Endothelial cell of umbilical vein (primary cell): ENCODE data around the gene BPI. TPM values are rescaled to one million over a fixed set of nuclear protein-coding genes. Genes with fewer than 3 reads are reported as not detected.

Experiments
- BruUV-seq: library from RNA; stranded (reverse); fragments of 400-500 nt; replicated peaks from 2 replicates; lab custom pipeline; 2021; lab: Mats Ljungman, UMichigan
- CTCF ChIA-PET: fragments of 300-600, 350-600 bp; sonication (Branson Sonifier 250); formaldehyde crosslinking; loops from one replicate; lab custom pipeline; 2021; ENCODE audit warnings: antibody characterized with exemption, inconsistent platforms; lab: Charles Lee
- POLR2A ChIA-PET: fragments of 300-600, 350-600 bp; sonication (Branson Sonifier 250); formaldehyde crosslinking; loops from one replicate; lab custom pipeline; 2021; ENCODE audit warnings: antibody characterized with exemption, inconsistent platforms; lab: Charles Lee
- DNase-seq: peaks from one replicate; pipeline ENCODE4 v3.0.0-alpha.2; 2011; ENCODE audit warnings: low read depth, low spot score
- FAIRE-seq: peaks from 2 replicates; lab custom pipeline; 2011; peaks lifted over from hg19 to GRCh38; lab: Jason Lieb, UNC
- H2AFZ ChIP-seq: 2 replicates; pipeline ENCODE4 v1.6.0; 2012; ENCODE audit warnings: low read depth, low read length, control low read depth, inconsistent platforms
- H3K27ac ChIP-seq: 2 replicates; pipeline ENCODE4 v1.5.1; 2011; ENCODE audit warnings: low read depth, mild to moderate bottlenecking, control low read depth, low read length, moderate library complexity; ENCODE audit not compliant: insufficient read depth
- H3K27me3 ChIP-seq, 2 experiments: 2 replicates each; pipeline versions ENCODE4 v1.6.0 to v1.6.1; 2011; ENCODE audit warnings: low read length in 2 of 2, mixed read lengths in 1 of 2; ENCODE audit not compliant: control insufficient read depth in 2 of 2, insufficient read depth in 2 of 2
- H3K36me3 ChIP-seq, 2 experiments: 2 replicates in 1 of 2; 3 replicates in 1 of 2; pipeline ENCODE4 v1.5.1; 2011; ENCODE audit warnings: low read length in 2 of 2, mild to moderate bottlenecking in 1 of 2, moderate library complexity in 1 of 2; ENCODE audit not compliant: control insufficient read depth in 2 of 2, insufficient read depth in 2 of 2; ENCODE audit errors: extremely low read depth in 1 of 2
- H3K4me1 ChIP-seq: 3 replicates; pipeline ENCODE4 v1.5.1; 2011; ENCODE audit warnings: mild to moderate bottlenecking, low read length; ENCODE audit not compliant: control insufficient read depth, insufficient read depth; ENCODE audit errors: extremely low read depth
- H3K4me2 ChIP-seq: 2 replicates; pipeline ENCODE4 v1.6.1; 2011; ENCODE audit warnings: low read length, control low read depth, mixed read lengths; ENCODE audit not compliant: insufficient read depth
- H3K4me3 ChIP-seq, 3 experiments: fragments of 200-600 bp in 1 of 3; sonication (generic), shearing (Covaris generic) in 1 of 3; replicated peaks in 1 of 3; 2 replicates each; pipeline ENCODE4 v1.5.1; 2011 to 2016; ENCODE audit warnings: control low read depth in 3 of 3, low read length in 3 of 3, mild to moderate bottlenecking in 2 of 3, inconsistent platforms in 1 of 3, low read depth in 1 of 3, moderate library complexity in 1 of 3; ENCODE audit not compliant: insufficient read depth in 1 of 3
- H3K79me2 ChIP-seq: 2 replicates; pipeline ENCODE4 v1.6.0; 2012; ENCODE audit warnings: low read length, inconsistent platforms; ENCODE audit not compliant: control insufficient read depth, insufficient read depth
- H3K9ac ChIP-seq: replicated peaks from 2 replicates; pipeline ENCODE3; 2011; ENCODE audit warnings: low read length, control low read depth; ENCODE audit not compliant: insufficient read depth; ENCODE audit errors: extremely low read depth
- H3K9me1 ChIP-seq: replicated peaks from 3 replicates; pipeline ENCODE4 v1.6.0; 2011; ENCODE audit warnings: mild to moderate bottlenecking, low read length; ENCODE audit not compliant: control insufficient read depth, insufficient read depth; ENCODE audit errors: extremely low read depth
- H3K9me3 ChIP-seq: replicated peaks from 2 replicates; pipeline ENCODE4 v1.5.1; 2012; ENCODE audit warnings: low read length, inconsistent platforms; ENCODE audit not compliant: control insufficient read depth, insufficient read depth
- H4K20me1 ChIP-seq: replicated peaks from 2 replicates; pipeline ENCODE3; 2011; ENCODE audit warnings: mild to moderate bottlenecking, low read length; ENCODE audit not compliant: control insufficient read depth, insufficient read depth; ENCODE audit errors: extremely low read depth
- EZH2 ChIP-seq: IDR thresholded peaks from 2 replicates; pipeline ENCODE4 v1.6.1; 2012; ENCODE audit warnings: borderline replicate concordance, low read depth, mild to moderate bottlenecking, moderate library complexity, low read length, inconsistent platforms; ENCODE audit not compliant: severe bottlenecking
- FOS ChIP-seq: IDR thresholded peaks from 2 replicates; pipeline ENCODE4 v1.6.1; 2011; ENCODE audit warnings: mild to moderate bottlenecking, low read length, moderate library complexity, borderline replicate concordance; ENCODE audit not compliant: insufficient read depth
- GATA2 ChIP-seq: IDR thresholded peaks from 2 replicates; pipeline ENCODE4 v1.7.0; 2011; ENCODE audit warnings: low read depth, mild to moderate bottlenecking, moderate library complexity, mixed read lengths, low read length; ENCODE audit not compliant: insufficient read length, insufficient read depth
- JUN ChIP-seq: IDR thresholded peaks from 2 replicates; pipeline ENCODE4 v1.6.1; 2011; ENCODE audit warnings: borderline replicate concordance, low read depth; ENCODE audit not compliant: insufficient read length, insufficient read depth
- MYC ChIP-seq: IDR thresholded peaks from one replicate; pipeline ENCODE4 v1.6.1; 2011; ENCODE audit warnings: mild to moderate bottlenecking, low read depth, low read length
- POLR2A ChIP-seq: IDR thresholded peaks from 2 replicates; pipeline ENCODE4 v1.6.1; 2012; ENCODE audit warnings: low read depth, mild to moderate bottlenecking, control low read depth, low read length
- POLR2AphosphoS5 ChIP-seq: IDR thresholded peaks from 2 replicates; pipeline ENCODE4 v1.6.1; 2012; ENCODE audit warnings: low read depth, mild to moderate bottlenecking, control low read depth, low read length, moderate library complexity; ENCODE audit not compliant: insufficient read depth
- dilution Hi-C: fragments of 300-500 bp; cut with MboI; formaldehyde crosslinking; loops from one replicate; pipeline ENCODE4 v1.15.0; 2019; ENCODE audit warnings: low sequenced_read_pairs; ENCODE audit not compliant: extremely low pct_ligation_motif_present
- intact Hi-C: fragments of 100-400 bp; cut with micrococcal nuclease; formaldehyde crosslinking; loops from one replicate; pipeline ENCODE4 v1.10.0; 2022
- polyA plus RNA-seq, 4 experiments: library from polyadenylated mRNA; depleted of rRNA in 3 of 4; stranded (reverse) in 3 of 4; unstranded in 1 of 4; fragments of >200 nt; gene quantifications; 2 replicates each; pipeline versions ENCODE4 v1.2.1 to v1.2.3, GENCODE V29; 2011 to 2012; ENCODE audit warnings: missing spikeins in 1 of 4
- total RNA-seq: library from RNA; stranded (reverse); gene quantifications from 2 replicates; pipeline ENCODE4 v1.2.3, GENCODE V29; 2021
- TF ChIP-seq, protein P1 (sequence below): IDR thresholded peaks from 2 replicates; pipeline ENCODE4 v1.6.1; 2011; ENCODE audit not compliant: insufficient read depth, insufficient read length
- TF ChIP-seq, protein P2 (sequence below), 2 donors: IDR thresholded peaks; 1 replicate in 1 of 2; 2 replicates in 1 of 2; pipeline ENCODE4 v1.5.1; 2011; ENCODE audit warnings: low read length in 2 of 2, mild to moderate bottlenecking in 2 of 2, moderate library complexity in 2 of 2, control low read depth in 1 of 2, inconsistent platforms in 1 of 2, low read depth in 1 of 2; ENCODE audit not compliant: insufficient read depth in 1 of 2; ENCODE audit errors: extremely low read depth in 1 of 2

BPI gene
- total and polyA plus RNA-seq, 2 donors (not counting 3 experiments of a cell fraction or from before 2014, with no cell fraction given) = not detected

DNA sequence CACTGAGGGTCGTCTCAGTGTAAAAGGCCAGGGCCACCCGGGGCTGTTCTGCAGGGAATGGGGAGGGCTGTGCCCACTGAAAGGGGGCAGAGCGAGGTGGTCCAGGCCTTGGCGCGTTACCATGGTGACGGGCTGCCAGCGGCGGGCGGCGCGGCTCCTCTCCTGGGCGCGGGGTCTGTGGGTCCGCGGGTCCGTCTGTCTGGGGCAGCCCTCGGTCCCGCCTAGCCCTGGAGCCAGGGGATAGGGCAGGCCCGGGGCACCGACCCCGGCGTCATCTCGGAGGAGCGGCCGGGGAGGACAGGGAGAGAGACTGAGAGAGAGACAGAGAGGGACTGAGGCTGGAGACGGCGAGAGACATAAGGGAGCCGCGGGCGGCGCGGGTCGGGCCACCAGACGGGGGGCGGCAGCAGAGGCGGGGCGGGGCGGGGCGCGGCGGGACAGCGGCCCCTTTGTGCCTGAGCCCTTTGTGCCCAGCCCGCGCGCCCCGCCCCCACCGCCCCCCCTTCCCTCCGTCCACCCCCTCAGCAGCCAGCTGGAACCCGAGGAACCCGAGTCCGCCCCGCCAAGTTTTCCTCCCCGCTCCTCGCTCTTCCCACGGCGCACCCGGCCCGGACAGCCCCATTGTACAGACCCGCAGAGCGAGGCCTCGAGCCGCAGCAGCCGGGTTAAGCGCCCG, 43.4 kb upstream of the BPI start, which contains the start of gene KIAA1755:
KIAA1755 (minus strand) TSS at position 358 of the 676 bp plus-strand sequence; CDS start at position 123, 235 bp downstream.
- POLR2A ChIA-PET = no interaction called here
- BruUV-seq = no TSS peak
- H3K79me2 ChIP-seq = no peaks in the 10 kb centered on the region
- intact Hi-C loops (no loop called here), dilution Hi-C loops (no loop called here)
- no peaks in the 10 kb centered on the region for H3K36me3 ChIP-seq
- TF ChIP-seq, protein P1, sequence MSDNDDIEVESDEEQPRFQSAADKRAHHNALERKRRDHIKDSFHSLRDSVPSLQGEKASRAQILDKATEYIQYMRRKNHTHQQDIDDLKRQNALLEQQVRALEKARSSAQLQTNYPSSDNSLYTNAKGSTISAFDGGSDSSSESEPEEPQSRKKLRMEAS = no peak
- TF ChIP-seq MYC (no peak), EZH2 (no peak), POLR2AphosphoS5 (no peak), GATA2 (no peak), POLR2A (no peak), FOS (no peak), JUN (no peak)
- TF ChIP-seq, protein P2, sequence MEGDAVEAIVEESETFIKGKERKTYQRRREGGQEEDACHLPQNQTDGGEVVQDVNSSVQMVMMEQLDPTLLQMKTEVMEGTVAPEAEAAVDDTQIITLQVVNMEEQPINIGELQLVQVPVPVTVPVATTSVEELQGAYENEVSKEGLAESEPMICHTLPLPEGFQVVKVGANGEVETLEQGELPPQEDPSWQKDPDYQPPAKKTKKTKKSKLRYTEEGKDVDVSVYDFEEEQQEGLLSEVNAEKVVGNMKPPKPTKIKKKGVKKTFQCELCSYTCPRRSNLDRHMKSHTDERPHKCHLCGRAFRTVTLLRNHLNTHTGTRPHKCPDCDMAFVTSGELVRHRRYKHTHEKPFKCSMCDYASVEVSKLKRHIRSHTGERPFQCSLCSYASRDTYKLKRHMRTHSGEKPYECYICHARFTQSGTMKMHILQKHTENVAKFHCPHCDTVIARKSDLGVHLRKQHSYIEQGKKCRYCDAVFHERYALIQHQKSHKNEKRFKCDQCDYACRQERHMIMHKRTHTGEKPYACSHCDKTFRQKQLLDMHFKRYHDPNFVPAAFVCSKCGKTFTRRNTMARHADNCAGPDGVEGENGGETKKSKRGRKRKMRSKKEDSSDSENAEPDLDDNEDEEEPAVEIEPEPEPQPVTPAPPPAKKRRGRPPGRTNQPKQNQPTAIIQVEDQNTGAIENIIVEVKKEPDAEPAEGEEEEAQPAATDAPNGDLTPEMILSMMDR (IDR thresholded peaks at IDR 0.05; ENCODE audit: extremely low read depth in 1 of 2, insufficient read depth in 1 of 2, low read depth in 1 of 2, low read length in 2 of 2) = no peak
- no peaks in the 10 kb centered on the region for H3K27me3 ChIP-seq
- no peaks in the 10 kb centered on the region for H4K20me1 ChIP-seq
- FAIRE-seq = no peak
- CTCF ChIA-PET = interaction anchor here (0.7 to 1.1 kb wide), 2 partner anchors 41 to 78 kb away, joined by 3 to 4 read pairs; no protein-coding TSS in a partner anchor
- no peak for DNase-seq
- H3K9ac ChIP-seq = no peak within 1 kb of the TSS
- no peaks in the 10 kb centered on the region for H3K9me1 ChIP-seq
- H2AFZ ChIP-seq = peak within 1 kb of the TSS; percentile 82
- H3K4me3 ChIP-seq = peak within 1 kb of the TSS in 2 of 3 experiments; percentile 27 to 30
- H3K4me2 ChIP-seq = no peak within 1 kb of the TSS
- H3K4me1 ChIP-seq = no peaks in the 10 kb centered on the region
- H3K27ac ChIP-seq = no peak within 1 kb of the TSS
- no peaks in the 10 kb centered on the region for H3K9me3 ChIP-seq
